Smooth muscle cell of the brain vasculature (primary cell): ENCODE data around the gene GRIK4.
"Not testable (repeated sequence)": the region's sequence is repeated elsewhere in the genome, so short reads cannot be mapped to it uniquely, and the experiment has no call there.

Source experiments
- DNase-seq: peaks from one replicate; pipeline ENCODE4 v3.0.0-alpha.2; 2012; ENCODE audit warnings: low read depth, low spot score

The GRIK4 gene

GRCh38 chr11:120606211-120607010 lies 94.9 kb downstream of the GRIK4 start:
- no peak for DNase-seq

- DNase-seq, result no peak
Measured at GRCh38 chr11:120608061-120608460, 96.5 kb downstream of the GRIK4 start.

GRCh38 chr11:120608760-120609211 lies 97.2 kb downstream of the GRIK4 start:
- DNase-seq, result no peak

- no peak for DNase-seq
Measured at GRCh38 chr11:120610111-120610510, 98.6 kb downstream of the GRIK4 start.

- DNase-seq, result no peak
Measured at GRCh38 chr11:120611581-120611980, 100.0 kb downstream of the GRIK4 start.

- DNase-seq, result no peak
Measured at GRCh38 chr11:120612513-120613263, 101.1 kb downstream of the GRIK4 start.

GRCh38 chr11:120613264-120614226 lies 102.0 kb downstream of the GRIK4 start:
- no peak for DNase-seq

GRCh38 chr11:120615391-120615790 lies 103.8 kb downstream of the GRIK4 start:
- no peak for DNase-seq

GRCh38 chr11:120618399-120618798 lies 106.9 kb downstream of the GRIK4 start:
- no peak for DNase-seq

- DNase-seq, result no peak
Measured at GRCh38 chr11:120622189-120622875, 110.8 kb downstream of the GRIK4 start.

GRCh38 chr11:120624992-120625391 lies 113.4 kb downstream of the GRIK4 start:
- not testable (repeated sequence) for DNase-seq

- DNase-seq, result no peak
Measured at GRCh38 chr11:120625565-120625964, 114.0 kb downstream of the GRIK4 start.

GRCh38 chr11:120626791-120627190 lies 115.2 kb downstream of the GRIK4 start:
- DNase-seq, result no peak

GRCh38 chr11:120627327-120628163 lies 116.0 kb downstream of the GRIK4 start:
- DNase-seq, result no peak

GRCh38 chr11:120629407-120630080 lies 118.0 kb downstream of the GRIK4 start:
- no peak for DNase-seq

GRCh38 chr11:120630122-120630521 lies 118.6 kb downstream of the GRIK4 start:
- no peak for DNase-seq

GRCh38 chr11:120632579-120632978 lies 121.0 kb downstream of the GRIK4 start:
- no peak for DNase-seq

GRCh38 chr11:120633616-120634393 lies 122.3 kb downstream of the GRIK4 start:
- DNase-seq, result no peak

GRCh38 chr11:120634706-120635105 lies 123.2 kb downstream of the GRIK4 start:
- no peak for DNase-seq
